ENCODE measurements around the gene CADM1. TPM values are rescaled to one million over a fixed set of nuclear protein-coding genes. Genes with fewer than 3 reads are reported as not detected.

The CADM1 gene
- total RNA-seq, 1 donor from 2014 or later: 51.1 TPM

GRCh38 chr11:115535781-115536180 is 31.6 kb upstream of the CADM1 start:
- no peak for DNase-seq
- Histone ChIP-seq H3K9me3 (replicated peaks) (no peaks in the 10 kb centered on the region), H3K27ac (replicated peaks) (no peak overlapping the region), H3K36me3 (no peaks in the 10 kb centered on the region), H3K27me3 (ENCODE audit: low read depth) (peaks cover 23% of the 10 kb centered on the region), H3K4me3 (no peak overlapping the region), H3K4me1 (no peaks in the 10 kb centered on the region)
- intact Hi-C loops (cut with micrococcal nuclease): no loop called here
- no peak for TF ChIP-seq CTCF (IDR thresholded peaks at IDR 0.05; ENCODE audit: borderline replicate concordance)

DNA sequence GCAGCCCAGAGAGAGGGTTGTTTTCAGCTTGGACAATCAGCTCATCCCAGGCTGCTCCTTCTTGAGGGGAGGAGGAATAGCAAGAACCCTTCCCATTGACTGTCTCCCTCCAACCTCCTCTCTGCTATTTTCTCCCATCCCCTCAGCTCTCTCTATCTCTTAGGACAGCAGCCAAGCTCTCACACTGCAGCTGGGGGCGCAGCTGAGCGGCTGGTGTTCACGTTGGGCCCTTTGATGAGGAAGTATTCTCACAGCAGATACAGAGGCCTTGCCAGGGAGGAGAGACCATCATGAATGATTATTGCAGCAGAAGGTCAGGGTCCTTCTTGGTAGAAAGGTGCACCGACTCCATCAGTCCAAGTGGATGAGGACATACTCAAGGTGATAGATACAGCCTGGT is 26.5 kb upstream of the CADM1 start:
- intact Hi-C loops (cut with micrococcal nuclease): no loop called here
- TF ChIP-seq CTCF (IDR thresholded peaks at IDR 0.05; ENCODE audit: borderline replicate concordance): no peak
- Histone ChIP-seq H3K9me3 (replicated peaks) (peaks cover 9% of the 10 kb centered on the region), H3K4me1 (no peaks in the 10 kb centered on the region), H3K4me3 (no peak overlapping the region), H3K27me3 (ENCODE audit: low read depth) (peaks cover 29% of the 10 kb centered on the region), H3K36me3 (no peaks in the 10 kb centered on the region), H3K27ac (replicated peaks) (no peak overlapping the region)
- DNase-seq: no peak

DNA sequence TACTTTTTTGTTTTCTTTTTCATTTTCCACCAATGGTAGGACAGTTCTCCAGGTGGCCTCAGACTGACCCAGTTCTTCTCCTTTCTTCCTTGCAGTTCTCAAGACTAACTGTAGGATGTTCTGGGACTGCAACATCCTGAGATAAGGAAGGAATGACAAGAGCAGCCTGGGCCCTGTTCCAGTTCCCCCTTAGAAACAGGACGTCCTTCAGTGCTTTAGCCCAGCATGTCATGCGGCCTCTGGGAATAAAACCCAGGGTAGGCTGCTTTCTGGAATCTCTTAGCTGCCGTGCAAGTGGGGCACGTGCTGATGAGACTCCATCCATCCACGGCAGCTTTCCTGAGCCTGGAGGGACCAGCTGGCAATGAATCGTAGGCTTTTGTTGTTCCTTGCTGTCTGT is 24.0 kb upstream of the CADM1 start:
- peaks cover 22% of the 10 kb centered on the region for H3K27me3 ChIP-seq (ENCODE audit: low read depth)
- H3K4me1 ChIP-seq: peaks cover 16% of the 10 kb centered on the region
- peak; percentile 47 for TF ChIP-seq CTCF (IDR thresholded peaks at IDR 0.05; ENCODE audit: borderline replicate concordance)
- H3K36me3 ChIP-seq: no peaks in the 10 kb centered on the region
- no peak overlapping the region for H3K4me3 ChIP-seq
- DNase-seq: peak; percentile 60
- peaks cover 9% of the 10 kb centered on the region for H3K9me3 ChIP-seq (replicated peaks)
- peak overlapping the region; percentile 67 for H3K27ac ChIP-seq (replicated peaks)
- intact Hi-C loops (cut with micrococcal nuclease): no loop called here

DNA sequence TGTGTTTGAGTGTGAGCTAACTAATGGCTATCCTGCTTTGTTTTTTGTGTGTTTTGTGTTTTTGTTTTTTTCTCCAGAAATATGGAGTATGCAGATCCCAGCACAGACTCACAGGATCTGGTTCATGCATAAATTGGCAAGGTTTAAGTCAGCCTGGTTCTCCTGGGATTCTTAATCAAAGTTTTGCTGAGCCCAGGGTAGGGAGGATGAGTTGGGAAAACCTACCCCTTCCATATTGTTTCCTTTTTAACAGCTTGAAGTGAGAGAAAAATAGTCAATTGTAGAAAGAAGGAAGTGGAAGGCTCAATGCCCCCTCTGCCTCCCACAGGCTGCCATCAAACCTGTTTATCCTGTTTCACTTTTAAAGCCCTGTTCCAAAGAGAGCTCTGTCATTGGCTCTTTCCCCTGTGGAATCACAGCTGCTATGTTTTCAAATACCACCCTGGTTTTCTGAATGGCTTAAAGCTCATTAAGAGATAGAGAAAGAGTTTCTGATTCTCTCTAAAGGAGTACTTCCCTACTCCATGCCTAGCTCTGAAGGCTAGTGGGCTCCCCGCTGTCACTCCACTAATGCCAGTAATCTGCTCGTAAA is 23.4 kb upstream of the CADM1 start:
- no peak overlapping the region for H3K27ac ChIP-seq (replicated peaks)
- DNase-seq: no peak
- TF ChIP-seq CTCF (IDR thresholded peaks at IDR 0.05; ENCODE audit: borderline replicate concordance): no peak
- intact Hi-C loops (cut with micrococcal nuclease): no loop called here
- H3K4me3 ChIP-seq: no peak overlapping the region
- peaks cover 20% of the 10 kb centered on the region for H3K27me3 ChIP-seq (ENCODE audit: low read depth)
- peaks cover 9% of the 10 kb centered on the region for H3K9me3 ChIP-seq (replicated peaks)
- H3K36me3 ChIP-seq: no peaks in the 10 kb centered on the region
- peaks cover 16% of the 10 kb centered on the region for H3K4me1 ChIP-seq

GRCh38 chr11:115525531-115526006 is 21.4 kb upstream of the CADM1 start:
- Histone ChIP-seq H3K27ac (replicated peaks) (no peak overlapping the region), H3K27me3 (ENCODE audit: low read depth) (peaks cover 28% of the 10 kb centered on the region), H3K4me3 (no peak overlapping the region), H3K9me3 (replicated peaks) (peaks cover 9% of the 10 kb centered on the region), H3K36me3 (no peaks in the 10 kb centered on the region), H3K4me1 (peaks cover 16% of the 10 kb centered on the region)
- intact Hi-C loops (cut with micrococcal nuclease): no loop called here
- DNase-seq: no peak
- TF ChIP-seq CTCF (IDR thresholded peaks at IDR 0.05; ENCODE audit: borderline replicate concordance): no peak
